K562 (cell line): ENCODE results near the gene DCP1B. TPM values are rescaled to one million over a fixed set of nuclear protein-coding genes. Genes with fewer than 3 reads are reported as not detected.

Experiments used
- ATAC-seq: fragments of 200-7000 bp; cut with Tn5 transposase; 3 replicates; pipeline ENCODE4 v1.9.1; 2020; ENCODE audit warnings: moderate library complexity
- BruUV-seq: library from RNA; stranded (reverse); fragments of 400-500 nt; replicated peaks from 2 replicates; lab custom pipeline; 2021; lab: Mats Ljungman, UMichigan
- CTCF ChIA-PET: fragments of 300-600 bp; formaldehyde crosslinking; extraction: SDS; loops from one replicate; lab custom pipeline; 2021; ENCODE audit warnings: low intra/inter-chr PET ratio; lab: Yijun Ruan, JAX
- POLR2A ChIA-PET: fragments of 300-600, 350-650 bp; sonication (Branson Sonifier 250); formaldehyde crosslinking; extraction: SDS; loops from one replicate; lab custom pipeline; 2021; ENCODE audit warnings: antibody characterized with exemption, inconsistent platforms; lab: Yijun Ruan, JAX
- DNase-seq, 4 experiments: peaks; one replicate each; pipeline versions ENCODE4 v3.0.0 to v3.0.0-alpha.2; 2011 to 2018; ENCODE audit warnings: low spot score in 3 of 4, mixed read lengths in 3 of 4; ENCODE audit errors: extremely low read depth in 1 of 4
- FAIRE-seq: peaks from 2 replicates; lab custom pipeline; 2011; peaks lifted over from hg19 to GRCh38; lab: Jason Lieb, UNC
- H2AFZ ChIP-seq: 2 replicates; pipeline ENCODE4 v1.6.0; 2011; ENCODE audit warnings: low read depth, low read length, control low read depth, inconsistent platforms
- H3K27ac ChIP-seq: fragments of 200-600 bp; 3 replicates; pipeline ENCODE4 v1.8.0; 2011; ENCODE audit warnings: low read depth, mild to moderate bottlenecking, control low read depth, inconsistent platforms, low read length, moderate library complexity, mixed read lengths; ENCODE audit errors: extremely low read depth
- H3K27me3 ChIP-seq, 2 experiments: fragments of 300-600 bp in 1 of 2; 2 replicates in 1 of 2; 3 replicates in 1 of 2; pipeline versions ENCODE4 v1.6.0 to v1.8.0; 2011; ENCODE audit warnings: inconsistent platforms in 2 of 2, low read length in 2 of 2, mild to moderate bottlenecking in 1 of 2, mixed read lengths in 1 of 2, moderate library complexity in 1 of 2; ENCODE audit not compliant: control insufficient read depth in 2 of 2, insufficient read depth in 2 of 2
- H3K36me3 ChIP-seq: fragments of 300-600 bp; 3 replicates; pipeline ENCODE4 v1.8.0; 2011; ENCODE audit warnings: mild to moderate bottlenecking, low read length, inconsistent platforms; ENCODE audit not compliant: control insufficient read depth, insufficient read depth
- H3K4me1 ChIP-seq, 2 experiments: fragments of 200-600 bp in 1 of 2; replicated peaks in 1 of 2; 2 replicates in 1 of 2; 3 replicates in 1 of 2; pipeline versions ENCODE4 v1.5.1 to v1.8.0; 2011; ENCODE audit warnings: inconsistent platforms in 2 of 2, low read length in 2 of 2, mild to moderate bottlenecking in 1 of 2, mixed read lengths in 1 of 2, moderate library complexity in 1 of 2; ENCODE audit not compliant: control insufficient read depth in 2 of 2, insufficient read depth in 2 of 2
- H3K4me2 ChIP-seq: 2 replicates; pipeline ENCODE4 v1.6.1; 2011; ENCODE audit warnings: low read length, control low read depth, inconsistent platforms, mixed read lengths; ENCODE audit not compliant: insufficient read depth
- H3K4me3 ChIP-seq: fragments of 200-600 bp; sonication (generic), shearing (Covaris generic); 2 replicates; pipeline ENCODE4 v1.5.1; 2016; ENCODE audit warnings: control low read depth, inconsistent platforms
- H3K79me2 ChIP-seq: fragments of 200-600 bp; 3 replicates; pipeline ENCODE4 v1.8.0; 2011; ENCODE audit warnings: low read length, inconsistent platforms; ENCODE audit not compliant: control insufficient read depth, insufficient read depth
- H3K9ac ChIP-seq, 2 experiments: 2 replicates each; pipeline versions ENCODE4 v1.6.0 to v1.6.1; 2011; ENCODE audit warnings: low read depth in 2 of 2, low read length in 2 of 2, control low read depth in 1 of 2, inconsistent platforms in 1 of 2, mild to moderate bottlenecking in 1 of 2, mixed read lengths in 1 of 2; ENCODE audit not compliant: insufficient read depth in 1 of 2
- H3K9me1 ChIP-seq: one replicate; pipeline ENCODE4 v1.6.0; 2011; ENCODE audit warnings: inconsistent platforms, mild to moderate bottlenecking, low read length, moderate library complexity; ENCODE audit not compliant: control insufficient read depth, insufficient read depth
- H3K9me3 ChIP-seq: replicated peaks from 2 replicates; pipeline ENCODE4 v1.5.1; 2011; ENCODE audit warnings: low read depth, low read length, inconsistent platforms; ENCODE audit not compliant: control insufficient read depth, insufficient read depth
- H4K20me1 ChIP-seq: replicated peaks from 2 replicates; pipeline ENCODE4 v1.6.1; 2011; ENCODE audit warnings: low read length, inconsistent platforms, mixed read lengths; ENCODE audit not compliant: control insufficient read depth, insufficient read depth
- DACH1 ChIP-seq: fragments of 450-650 bp; IDR thresholded peaks from 2 replicates; pipeline ENCODE4 v1.6.1; 2018; ENCODE audit not compliant: partially characterized antibody
- EP400 ChIP-seq: fragments of 450-650 bp; IDR thresholded peaks from 2 replicates; pipeline ENCODE4 v1.6.1; 2017; ENCODE audit warnings: antibody characterized with exemption, mild to moderate bottlenecking, moderate library complexity
- ESRRA ChIP-seq: fragments of 450-650 bp; IDR thresholded peaks from 2 replicates; pipeline ENCODE4 v1.6.1; 2014; ENCODE audit warnings: low read depth, mild to moderate bottlenecking, moderate library complexity, borderline replicate concordance
- FOXA1 ChIP-seq: fragments of 450-650 bp; IDR thresholded peaks from 2 replicates; pipeline ENCODE4 v1.6.1; 2016; ENCODE audit warnings: mild to moderate bottlenecking, borderline replicate concordance
- HNRNPH1 ChIP-seq: fragments of 200-400 bp; formaldehyde crosslinking; optimal IDR thresholded peaks from 2 replicates; pipeline ENCODE3; 2017; ENCODE audit warnings: low read depth, mild to moderate bottlenecking, low read length, moderate library complexity
- MEF2A ChIP-seq: IDR thresholded peaks from 2 replicates; pipeline ENCODE4 v1.6.1; 2011; ENCODE audit warnings: low read depth, mild to moderate bottlenecking, low read length, moderate library complexity; ENCODE audit not compliant: control insufficient read depth
- MEF2D ChIP-seq: conservative IDR thresholded peaks from 2 replicates; pipeline ENCODE4 v1.6.1; 2016; ENCODE audit warnings: low read depth, missing genetic modification characterization, missing compliant biosample characterization
- POLR2H ChIP-seq: IDR thresholded peaks from 2 replicates; pipeline ENCODE4 v1.6.1; 2016; ENCODE audit warnings: missing genetic modification characterization, low read depth, mild to moderate bottlenecking, control low read depth, missing compliant biosample characterization, moderate library complexity
- SMC3 ChIP-seq: conservative IDR thresholded peaks from 2 replicates; pipeline ENCODE4 v1.6.1; 2011; ENCODE audit warnings: low read depth, low read length, improper control_type of control experiment; ENCODE audit not compliant: insufficient read depth
- TAF15 ChIP-seq: fragments of 200-400 bp; formaldehyde crosslinking; IDR thresholded peaks from 2 replicates; pipeline ENCODE4 v1.6.1; 2017; ENCODE audit warnings: mild to moderate bottlenecking, low read depth, low read length, moderate library complexity
- XRCC4 ChIP-seq: IDR thresholded peaks from one replicate; pipeline ENCODE4 v1.6.1; 2011; ENCODE audit not compliant: insufficient read depth, insufficient read length; ENCODE audit errors: extremely low read depth
- ZKSCAN8 ChIP-seq: fragments of 200-800 bp; sonication (Bioruptor generic); IDR thresholded peaks from 2 replicates; pipeline ENCODE4 v1.6.1; 2016; ENCODE audit warnings: missing genetic modification characterization, missing compliant biosample characterization
- ZNF23 ChIP-seq: fragments of 250-450 bp; sonication (Bioruptor Pico); IDR thresholded peaks from 2 replicates; pipeline ENCODE4 v1.4.0; 2020; ENCODE audit warnings: mild to moderate bottlenecking
- ZNF316 ChIP-seq: fragments of 450-650 bp; IDR thresholded peaks from 2 replicates; pipeline ENCODE4 v1.6.1; 2016
- ZSCAN29 ChIP-seq: fragments of 450-650 bp; IDR thresholded peaks from 2 replicates; pipeline ENCODE4 v1.6.1; 2017
- WGBS: fragments of 100-300 bp; shearing (Covaris generic); methylation state at CpG from one replicate; pipeline ENCODE4 v1.1.6; 2016; ENCODE audit warnings: low coverage, mixed read lengths; ENCODE audit not compliant: insufficient coverage; ENCODE audit errors: missing lambda C conversion rate; 5-methylcytosine and 5-hydroxymethylcytosine counted together
- in situ Hi-C: fragments of 300-500 bp; cut with MboI; formaldehyde crosslinking; loops from 4 replicates; pipeline ENCODE4 v1.15.0; 2018; ENCODE audit warnings: inconsistent platforms, mixed read lengths
- intact Hi-C: fragments of 100-400 bp; cut with micrococcal nuclease; formaldehyde crosslinking; loops from 2 replicates; pipeline ENCODE4 v1.14.2; 2022
- polyA plus RNA-seq, 8 experiments: library from polyadenylated mRNA; depleted of rRNA in 4 of 8; stranded (reverse) in 5 of 8; unstranded in 3 of 8; fragments of >200 nt; fragmentation: Nextera tagmentation in 2 of 8; fragmentation: Illumina TruSeq in 1 of 8; extraction: Ambion mirVana in 2 of 8; extraction: Trizol in 1 of 8; gene quantifications; 2 replicates each; pipeline versions ENCODE4 v1.2.1 to v1.2.3, GENCODE V29; 2011 to 2014; ENCODE audit warnings: inconsistent platforms in 1 of 8, missing spikeins in 1 of 8
- total RNA-seq, 7 experiments: library from RNA; depleted of rRNA in 6 of 7; stranded (reverse); fragments of >200 nt in 6 of 7; fragmentation: Illumina TruSeq in 2 of 7; extraction: Trizol in 2 of 7; gene quantifications; 2 replicates each; pipeline versions ENCODE4 v1.2.1 to v1.2.3, GENCODE V29; 2011 to 2021; ENCODE audit warnings: low replicate concordance in 1 of 7
- TF ChIP-seq, protein P1 (sequence below): fragments of 150-350 bp; conservative IDR thresholded peaks from 2 replicates; pipeline ENCODE4 v1.6.1; 2014; ENCODE audit warnings: low read length
- TF ChIP-seq, protein P2 (sequence below): IDR thresholded peaks from 2 replicates; pipeline ENCODE4 v1.6.1; 2012; ENCODE audit warnings: low read depth, low read length, improper control_type of control experiment, borderline replicate concordance
- TF ChIP-seq, protein P3 (sequence below): sonication (generic); formaldehyde crosslinking; IDR thresholded peaks from 2 replicates; pipeline ENCODE4 v1.8.0; 2022; ENCODE audit warnings: mild to moderate bottlenecking, missing genetic modification reagents

Gene DCP1B
- total and polyA plus RNA-seq, 9 of the 15 experiments (the other 6 are each of a cell fraction or from before 2014, with no cell fraction given), result 0.83 to 7.3 (median 3.4) TPM

DNA sequence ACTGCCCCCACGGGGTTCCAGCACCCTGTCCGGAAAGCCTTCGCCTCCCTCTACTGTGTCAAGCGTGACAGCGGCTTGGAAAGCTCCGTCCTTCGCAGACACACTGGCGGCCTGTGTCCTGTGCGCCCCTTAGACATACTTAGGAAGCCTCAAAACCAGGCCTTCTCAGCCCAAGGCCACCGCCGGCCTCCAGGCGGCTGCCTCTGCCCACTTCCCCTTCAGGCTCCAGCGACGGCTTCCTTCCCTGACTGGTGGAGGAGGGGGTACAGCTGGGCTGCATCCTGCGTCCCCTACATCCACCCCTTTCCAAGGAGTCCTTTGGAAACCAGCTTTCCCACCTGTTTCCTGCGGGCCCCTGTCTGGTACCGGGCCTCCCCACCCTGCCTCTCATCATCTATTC lies 83.3 kb downstream of the DCP1B start:
- in situ Hi-C loops (no loop called here), intact Hi-C loops (no loop called here)
- BruUV-seq, result no TSS peak
- Histone ChIP-seq H3K27me3 (peaks cover 2 to 14% of the 10 kb centered on the region in 2 experiments; a peak in 2 of 5 replicates), H3K9me1 (no peaks in the 10 kb centered on the region), H3K9me3 (no peaks in the 10 kb centered on the region), H3K36me3 (no peaks in the 10 kb centered on the region), H3K79me2 (no peaks in the 10 kb centered on the region), H3K9ac (no peak overlapping the region), H3K27ac (no peak overlapping the region), H3K4me1 (peaks cover 30 to 40% of the 10 kb centered on the region in 2 experiments), H4K20me1 (no peaks in the 10 kb centered on the region), H3K4me2 (no peak overlapping the region), H2AFZ (no peak overlapping the region), H3K4me3 (no peak overlapping the region)
- FAIRE-seq (no peak), ATAC-seq (no peak), DNase-seq (peak in 1 of 4 experiments; percentile 3)
- 58% methylated on average over 14 of the region's 17 CpGs for WGBS
- ChIA-PET POLR2A (no interaction called here), CTCF (no interaction called here)
- TF ChIP-seq MEF2A (no peak), FOXA1 (no peak), ESRRA (no peak), SMC3 (no peak), DACH1 (no peak), EP400 (no peak), MEF2D (tag) (no peak), XRCC4 (no peak), POLR2H (tag) (no peak), ZKSCAN8 (CRISPR knock-in tag) (no peak), ZNF316 (no peak), ZNF23 (CRISPR knock-in tag) (no peak), HNRNPH1 (no peak), TAF15 (no peak), ZSCAN29 (no peak)
- TF ChIP-seq, protein P1, sequence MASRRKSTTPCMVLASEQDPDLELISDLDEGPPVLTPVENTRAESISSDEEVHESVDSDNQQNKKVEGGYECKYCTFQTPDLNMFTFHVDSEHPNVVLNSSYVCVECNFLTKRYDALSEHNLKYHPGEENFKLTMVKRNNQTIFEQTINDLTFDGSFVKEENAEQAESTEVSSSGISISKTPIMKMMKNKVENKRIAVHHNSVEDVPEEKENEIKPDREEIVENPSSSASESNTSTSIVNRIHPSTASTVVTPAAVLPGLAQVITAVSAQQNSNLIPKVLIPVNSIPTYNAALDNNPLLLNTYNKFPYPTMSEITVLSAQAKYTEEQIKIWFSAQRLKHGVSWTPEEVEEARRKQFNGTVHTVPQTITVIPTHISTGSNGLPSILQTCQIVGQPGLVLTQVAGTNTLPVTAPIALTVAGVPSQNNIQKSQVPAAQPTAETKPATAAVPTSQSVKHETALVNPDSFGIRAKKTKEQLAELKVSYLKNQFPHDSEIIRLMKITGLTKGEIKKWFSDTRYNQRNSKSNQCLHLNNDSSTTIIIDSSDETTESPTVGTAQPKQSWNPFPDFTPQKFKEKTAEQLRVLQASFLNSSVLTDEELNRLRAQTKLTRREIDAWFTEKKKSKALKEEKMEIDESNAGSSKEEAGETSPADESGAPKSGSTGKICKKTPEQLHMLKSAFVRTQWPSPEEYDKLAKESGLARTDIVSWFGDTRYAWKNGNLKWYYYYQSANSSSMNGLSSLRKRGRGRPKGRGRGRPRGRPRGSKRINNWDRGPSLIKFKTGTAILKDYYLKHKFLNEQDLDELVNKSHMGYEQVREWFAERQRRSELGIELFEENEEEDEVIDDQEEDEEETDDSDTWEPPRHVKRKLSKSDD, result no peak
- TF ChIP-seq, protein P2, sequence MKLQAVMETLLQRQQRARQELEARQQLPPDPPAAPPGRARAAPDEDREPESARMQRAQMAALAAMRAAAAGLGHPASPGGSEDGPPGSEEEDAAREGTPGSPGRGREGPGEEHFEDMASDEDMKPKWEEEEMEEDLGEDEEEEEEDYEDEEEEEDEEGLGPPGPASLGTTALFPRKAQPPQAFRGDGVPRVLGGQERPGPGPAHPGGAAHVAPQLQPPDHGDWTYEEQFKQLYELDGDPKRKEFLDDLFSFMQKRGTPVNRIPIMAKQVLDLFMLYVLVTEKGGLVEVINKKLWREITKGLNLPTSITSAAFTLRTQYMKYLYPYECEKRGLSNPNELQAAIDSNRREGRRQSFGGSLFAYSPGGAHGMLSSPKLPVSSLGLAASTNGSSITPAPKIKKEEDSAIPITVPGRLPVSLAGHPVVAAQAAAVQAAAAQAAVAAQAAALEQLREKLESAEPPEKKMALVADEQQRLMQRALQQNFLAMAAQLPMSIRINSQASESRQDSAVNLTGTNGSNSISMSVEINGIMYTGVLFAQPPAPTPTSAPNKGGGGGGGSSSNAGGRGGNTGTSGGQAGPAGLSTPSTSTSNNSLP, result no peak
- TF ChIP-seq, protein P3, sequence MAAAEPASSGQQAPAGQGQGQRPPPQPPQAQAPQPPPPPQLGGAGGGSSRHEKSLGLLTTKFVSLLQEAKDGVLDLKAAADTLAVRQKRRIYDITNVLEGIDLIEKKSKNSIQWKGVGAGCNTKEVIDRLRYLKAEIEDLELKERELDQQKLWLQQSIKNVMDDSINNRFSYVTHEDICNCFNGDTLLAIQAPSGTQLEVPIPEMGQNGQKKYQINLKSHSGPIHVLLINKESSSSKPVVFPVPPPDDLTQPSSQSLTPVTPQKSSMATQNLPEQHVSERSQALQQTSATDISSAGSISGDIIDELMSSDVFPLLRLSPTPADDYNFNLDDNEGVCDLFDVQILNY (CRISPR knock-in tag), result no peak
